ENCODE data around the gene PANK4. TPM values are rescaled to one million over a fixed set of nuclear protein-coding genes. Genes with fewer than 3 reads are reported as not detected.

Gene PANK4
- total and polyA plus RNA-seq, 10 of the 15 experiments (the other 5 are each of a cell fraction or from before 2014, with no cell fraction given): 0.35 to 38.0 (median 18.6) TPM

DNA sequence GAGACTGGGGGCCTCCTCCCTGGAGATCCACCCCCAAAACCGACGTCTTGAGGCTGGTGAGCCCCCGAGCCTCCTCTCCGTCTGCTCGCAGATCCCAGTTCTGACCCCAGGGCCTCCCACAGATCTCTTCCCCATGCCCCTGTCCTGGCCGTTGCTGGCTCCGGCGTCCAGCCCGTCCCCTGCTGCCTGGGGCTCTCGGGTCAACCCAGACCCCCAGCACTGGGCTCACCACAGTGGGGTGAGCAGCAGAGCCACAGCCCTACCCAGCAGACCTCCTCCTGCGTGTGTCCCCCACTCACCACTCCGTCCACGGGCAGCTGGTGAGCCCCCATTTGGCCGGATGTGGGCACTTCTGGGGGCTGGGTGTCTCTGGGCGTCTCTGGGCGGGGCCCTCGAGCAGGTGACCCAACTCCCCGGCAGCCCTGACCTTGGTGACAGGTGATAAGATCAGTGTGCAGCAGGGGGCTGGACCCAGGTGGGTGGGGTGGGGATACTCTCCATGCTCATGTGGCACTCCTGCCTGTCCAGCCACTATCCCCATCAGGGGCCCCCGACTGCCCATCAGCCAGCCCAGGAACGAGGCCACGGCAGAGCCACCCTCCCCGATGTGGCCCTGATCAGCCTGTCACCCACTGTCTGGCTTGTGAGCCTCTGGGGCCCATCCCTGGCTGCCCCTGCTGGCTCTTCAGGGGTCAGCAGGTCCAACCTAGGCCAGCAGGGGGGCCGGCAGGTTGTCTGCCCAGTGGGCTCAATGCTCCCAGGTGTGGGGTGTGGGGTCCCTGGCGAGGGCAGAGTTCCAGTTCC, 30.5 kb upstream of the PANK4 start (continued):
- TF ChIP-seq REST (IDR thresholded peaks at IDR 0.05; ENCODE audit: low read depth, low read length) (no peak), POLR2A (IDR thresholded peaks at IDR 0.05; ENCODE audit: low read depth, low read length) (peak; percentile 78), DPF2 (IDR thresholded peaks at IDR 0.05) (no peak), NFIC (IDR thresholded peaks at IDR 0.05; ENCODE audit: low read depth, low read length) (no peak), CEBPB (IDR thresholded peaks at IDR 0.05; ENCODE audit: borderline replicate concordance in 1 of 2, low read depth in 2 of 2, low read length in 2 of 2) (no peak), BRCA1 (IDR thresholded peaks at IDR 0.05; ENCODE audit: low read depth, low read length) (no peak), JUNB (IDR thresholded peaks at IDR 0.05) (no peak), EED (IDR thresholded peaks at IDR 0.05; ENCODE audit: low read depth) (no peak)
- TF ChIP-seq, protein P1, sequence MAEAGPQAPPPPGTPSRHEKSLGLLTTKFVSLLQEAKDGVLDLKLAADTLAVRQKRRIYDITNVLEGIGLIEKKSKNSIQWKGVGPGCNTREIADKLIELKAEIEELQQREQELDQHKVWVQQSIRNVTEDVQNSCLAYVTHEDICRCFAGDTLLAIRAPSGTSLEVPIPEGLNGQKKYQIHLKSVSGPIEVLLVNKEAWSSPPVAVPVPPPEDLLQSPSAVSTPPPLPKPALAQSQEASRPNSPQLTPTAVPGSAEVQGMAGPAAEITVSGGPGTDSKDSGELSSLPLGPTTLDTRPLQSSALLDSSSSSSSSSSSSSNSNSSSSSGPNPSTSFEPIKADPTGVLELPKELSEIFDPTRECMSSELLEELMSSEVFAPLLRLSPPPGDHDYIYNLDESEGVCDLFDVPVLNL (IDR thresholded peaks at IDR 0.05; ENCODE audit: low read depth, low read length): no peak
- TF ChIP-seq, protein P2, sequence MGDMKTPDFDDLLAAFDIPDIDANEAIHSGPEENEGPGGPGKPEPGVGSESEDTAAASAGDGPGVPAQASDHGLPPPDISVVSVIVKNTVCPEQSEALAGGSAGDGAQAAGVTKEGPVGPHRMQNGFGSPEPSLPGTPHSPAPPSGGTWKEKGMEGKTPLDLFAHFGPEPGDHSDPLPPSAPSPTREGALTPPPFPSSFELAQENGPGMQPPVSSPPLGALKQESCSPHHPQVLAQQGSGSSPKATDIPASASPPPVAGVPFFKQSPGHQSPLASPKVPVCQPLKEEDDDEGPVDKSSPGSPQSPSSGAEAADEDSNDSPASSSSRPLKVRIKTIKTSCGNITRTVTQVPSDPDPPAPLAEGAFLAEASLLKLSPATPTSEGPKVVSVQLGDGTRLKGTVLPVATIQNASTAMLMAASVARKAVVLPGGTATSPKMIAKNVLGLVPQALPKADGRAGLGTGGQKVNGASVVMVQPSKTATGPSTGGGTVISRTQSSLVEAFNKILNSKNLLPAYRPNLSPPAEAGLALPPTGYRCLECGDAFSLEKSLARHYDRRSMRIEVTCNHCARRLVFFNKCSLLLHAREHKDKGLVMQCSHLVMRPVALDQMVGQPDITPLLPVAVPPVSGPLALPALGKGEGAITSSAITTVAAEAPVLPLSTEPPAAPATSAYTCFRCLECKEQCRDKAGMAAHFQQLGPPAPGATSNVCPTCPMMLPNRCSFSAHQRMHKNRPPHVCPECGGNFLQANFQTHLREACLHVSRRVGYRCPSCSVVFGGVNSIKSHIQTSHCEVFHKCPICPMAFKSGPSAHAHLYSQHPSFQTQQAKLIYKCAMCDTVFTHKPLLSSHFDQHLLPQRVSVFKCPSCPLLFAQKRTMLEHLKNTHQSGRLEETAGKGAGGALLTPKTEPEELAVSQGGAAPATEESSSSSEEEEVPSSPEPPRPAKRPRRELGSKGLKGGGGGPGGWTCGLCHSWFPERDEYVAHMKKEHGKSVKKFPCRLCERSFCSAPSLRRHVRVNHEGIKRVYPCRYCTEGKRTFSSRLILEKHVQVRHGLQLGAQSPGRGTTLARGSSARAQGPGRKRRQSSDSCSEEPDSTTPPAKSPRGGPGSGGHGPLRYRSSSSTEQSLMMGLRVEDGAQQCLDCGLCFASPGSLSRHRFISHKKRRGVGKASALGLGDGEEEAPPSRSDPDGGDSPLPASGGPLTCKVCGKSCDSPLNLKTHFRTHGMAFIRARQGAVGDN (IDR thresholded peaks at IDR 0.05): no peak
- TF ChIP-seq, protein P3, sequence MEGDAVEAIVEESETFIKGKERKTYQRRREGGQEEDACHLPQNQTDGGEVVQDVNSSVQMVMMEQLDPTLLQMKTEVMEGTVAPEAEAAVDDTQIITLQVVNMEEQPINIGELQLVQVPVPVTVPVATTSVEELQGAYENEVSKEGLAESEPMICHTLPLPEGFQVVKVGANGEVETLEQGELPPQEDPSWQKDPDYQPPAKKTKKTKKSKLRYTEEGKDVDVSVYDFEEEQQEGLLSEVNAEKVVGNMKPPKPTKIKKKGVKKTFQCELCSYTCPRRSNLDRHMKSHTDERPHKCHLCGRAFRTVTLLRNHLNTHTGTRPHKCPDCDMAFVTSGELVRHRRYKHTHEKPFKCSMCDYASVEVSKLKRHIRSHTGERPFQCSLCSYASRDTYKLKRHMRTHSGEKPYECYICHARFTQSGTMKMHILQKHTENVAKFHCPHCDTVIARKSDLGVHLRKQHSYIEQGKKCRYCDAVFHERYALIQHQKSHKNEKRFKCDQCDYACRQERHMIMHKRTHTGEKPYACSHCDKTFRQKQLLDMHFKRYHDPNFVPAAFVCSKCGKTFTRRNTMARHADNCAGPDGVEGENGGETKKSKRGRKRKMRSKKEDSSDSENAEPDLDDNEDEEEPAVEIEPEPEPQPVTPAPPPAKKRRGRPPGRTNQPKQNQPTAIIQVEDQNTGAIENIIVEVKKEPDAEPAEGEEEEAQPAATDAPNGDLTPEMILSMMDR (IDR thresholded peaks at IDR 0.05 in 2 of 3, conservative IDR thresholded peaks at IDR 0.05 in 1 of 3; ENCODE audit: control insufficient read depth in 2 of 3, extremely low read depth in 1 of 3, insufficient read depth in 1 of 3, low read depth in 3 of 3, low read length in 3 of 3): peak in 2 of 3 experiments; percentile 2 to 27; a peak in 1 of 6 replicates
- TF ChIP-seq, protein P4, sequence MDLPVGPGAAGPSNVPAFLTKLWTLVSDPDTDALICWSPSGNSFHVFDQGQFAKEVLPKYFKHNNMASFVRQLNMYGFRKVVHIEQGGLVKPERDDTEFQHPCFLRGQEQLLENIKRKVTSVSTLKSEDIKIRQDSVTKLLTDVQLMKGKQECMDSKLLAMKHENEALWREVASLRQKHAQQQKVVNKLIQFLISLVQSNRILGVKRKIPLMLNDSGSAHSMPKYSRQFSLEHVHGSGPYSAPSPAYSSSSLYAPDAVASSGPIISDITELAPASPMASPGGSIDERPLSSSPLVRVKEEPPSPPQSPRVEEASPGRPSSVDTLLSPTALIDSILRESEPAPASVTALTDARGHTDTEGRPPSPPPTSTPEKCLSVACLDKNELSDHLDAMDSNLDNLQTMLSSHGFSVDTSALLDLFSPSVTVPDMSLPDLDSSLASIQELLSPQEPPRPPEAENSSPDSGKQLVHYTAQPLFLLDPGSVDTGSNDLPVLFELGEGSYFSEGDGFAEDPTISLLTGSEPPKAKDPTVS (IDR thresholded peaks at IDR 0.05; ENCODE audit: low read depth, low read length): no peak

Measured in GM12878 (cell line).